HCT116 (cell line): ENCODE data around the gene SLC3A2. TPM values are rescaled to one million over a fixed set of nuclear protein-coding genes. Genes with fewer than 3 reads are reported as not detected.

Source experiments
- ATAC-seq: fragments of 200-7000 bp; cut with Tn5 transposase; 2 replicates; pipeline ENCODE4 v1.9.1; 2020; ENCODE audit warnings: mild to moderate bottlenecking, moderate library complexity
- BruUV-seq: library from RNA; stranded (reverse); fragments of 400-500 nt; replicated peaks from 2 replicates; lab custom pipeline; 2021; lab: Mats Ljungman, UMichigan
- CTCF ChIA-PET: fragments of 300-600 bp; sonication (Branson Sonifier 250); formaldehyde crosslinking; loops from one replicate; lab custom pipeline; 2021; ENCODE audit warnings: antibody characterized with exemption; lab: Charles Lee
- POLR2A ChIA-PET: fragments of 300-600, 350-600 bp; sonication (Branson Sonifier 250); formaldehyde crosslinking; loops from one replicate; lab custom pipeline; 2021; ENCODE audit warnings: antibody characterized with exemption; lab: Charles Lee
- RAD21 ChIA-PET, 2 experiments: fragments of 300-600 bp; sonication (Branson Sonifier 250); formaldehyde crosslinking; loops; one replicate each; lab custom pipeline; 2023; ENCODE audit warnings: low total read pairs in 2 of 2; ENCODE audit not compliant: uncharacterized antibody in 2 of 2, unreplicated experiment in 2 of 2, low non-redundant PET in 1 of 2; lab: Charles Lee
- DNase-seq: peaks from one replicate; pipeline ENCODE4 v3.0.0-alpha.2; 2010; ENCODE audit warnings: low read depth, low spot score
- H2AFZ ChIP-seq: fragments of 200-600 bp; shearing (Covaris generic), sonication (generic); 2 replicates; pipeline ENCODE4 v1.6.1; 2017; ENCODE audit warnings: low read depth, mixed run types, mixed read lengths, antibody characterized with exemption, low read length; ENCODE audit not compliant: poor library complexity, severe bottlenecking
- H3K27ac ChIP-seq: 2 replicates; pipeline ENCODE4 v1.5.1; 2012; ENCODE audit warnings: low read depth, low read length
- H3K27me3 ChIP-seq: fragments of 200-600 bp; sonication (generic); 2 replicates; pipeline ENCODE4 v1.6.1; 2016; ENCODE audit warnings: mixed run types, low read length, mixed read lengths; ENCODE audit not compliant: insufficient read depth
- H3K36me3 ChIP-seq, 2 experiments: fragments of 200-500 bp in 1 of 2; fragments of 200-600 bp in 1 of 2; sonication (Bioruptor generic) in 1 of 2; sonication (generic) in 1 of 2; 2 replicates each; pipeline versions ENCODE4 v1.5.1 to v1.6.1; 2014 to 2016; ENCODE audit warnings: low read length in 2 of 2, inconsistent platforms in 1 of 2, mixed read lengths in 1 of 2, mixed run types in 1 of 2; ENCODE audit not compliant: insufficient read depth in 2 of 2, control insufficient read depth in 1 of 2
- H3K4me1 ChIP-seq, 2 experiments: fragments of 200-600 bp in 1 of 2; sonication (generic) in 1 of 2; 2 replicates each; pipeline versions ENCODE4 v1.5.1 to v1.6.1; 2012 to 2017; ENCODE audit warnings: low read length in 2 of 2, inconsistent platforms in 1 of 2, mild to moderate bottlenecking in 1 of 2, mixed read lengths in 1 of 2, mixed run types in 1 of 2, moderate library complexity in 1 of 2; ENCODE audit not compliant: insufficient read depth in 2 of 2, control insufficient read depth in 1 of 2
- H3K4me2 ChIP-seq: fragments of 200-600 bp; sonication (generic); 2 replicates; pipeline ENCODE4 v1.6.1; 2017; ENCODE audit warnings: mixed run types, low read length, mixed read lengths
- H3K4me3 ChIP-seq, 2 experiments: fragments of 200-600 bp in 1 of 2; sonication (generic) in 1 of 2; replicated peaks in 1 of 2; 2 replicates each; pipeline ENCODE4 v1.5.1; 2011 to 2016; ENCODE audit warnings: low read length in 2 of 2, control low read depth in 1 of 2, low read depth in 1 of 2, mild to moderate bottlenecking in 1 of 2, mixed read lengths in 1 of 2, mixed run types in 1 of 2
- H3K79me2 ChIP-seq: fragments of 200-600 bp; sonication (generic); 2 replicates; pipeline ENCODE4 v1.6.1; 2017; ENCODE audit warnings: mild to moderate bottlenecking, mixed run types, low read length, moderate library complexity, mixed read lengths; ENCODE audit not compliant: insufficient read depth
- H3K9ac ChIP-seq: fragments of 200-600 bp; sonication (generic); 2 replicates; pipeline ENCODE4 v1.6.1; 2016; ENCODE audit warnings: low read length, mixed read lengths
- H3K9me2 ChIP-seq: fragments of 200-600 bp; sonication (generic), shearing (Covaris generic); 2 replicates; pipeline ENCODE4 v1.6.1; 2017; ENCODE audit warnings: mixed run types, mild to moderate bottlenecking, moderate library complexity; ENCODE audit not compliant: insufficient read depth
- H3K9me3 ChIP-seq, 2 experiments: fragments of 200-500 bp in 1 of 2; fragments of 200-600 bp in 1 of 2; sonication (Bioruptor generic) in 1 of 2; sonication (generic) in 1 of 2; 2 replicates each; pipeline ENCODE4 v1.6.1; 2014 to 2017; ENCODE audit warnings: low read length in 2 of 2, mixed read lengths in 2 of 2, inconsistent platforms in 1 of 2, low read depth in 1 of 2, mild to moderate bottlenecking in 1 of 2, mixed run types in 1 of 2, moderate library complexity in 1 of 2; ENCODE audit not compliant: control insufficient read depth in 1 of 2, insufficient read depth in 1 of 2
- H4K20me1 ChIP-seq: fragments of 200-600 bp; sonication (generic), shearing (Covaris generic); 2 replicates; pipeline ENCODE4 v1.6.1; 2017; ENCODE audit warnings: mixed run types, mild to moderate bottlenecking, moderate library complexity; ENCODE audit not compliant: insufficient read depth
- CBX3 ChIP-seq: IDR thresholded peaks from 2 replicates; pipeline ENCODE4 v1.6.1; 2012; ENCODE audit warnings: low read depth
- EZH2phosphoT487 ChIP-seq: fragments of 200-600 bp; IDR thresholded peaks from 2 replicates; pipeline ENCODE4 v1.6.1; 2018; ENCODE audit warnings: antibody characterized with exemption, borderline replicate concordance
- JUND ChIP-seq: IDR thresholded peaks from 2 replicates; pipeline ENCODE4 v1.6.1; 2012
- POLR2A ChIP-seq: IDR thresholded peaks from 2 replicates; pipeline ENCODE4 v1.7.0; 2011; ENCODE audit warnings: borderline replicate concordance; ENCODE audit not compliant: insufficient read depth, insufficient read length; ENCODE audit errors: extremely low read depth
- RAD21 ChIP-seq: IDR thresholded peaks from 2 replicates; pipeline ENCODE4 v1.6.1; 2012; ENCODE audit warnings: low read depth, mild to moderate bottlenecking
- TCF7L2 ChIP-seq: IDR thresholded peaks from 2 replicates; pipeline ENCODE4 v1.7.0; 2011; ENCODE audit warnings: borderline replicate concordance, inconsistent platforms; ENCODE audit not compliant: insufficient read depth, insufficient read length; ENCODE audit errors: extremely low read depth
- intact Hi-C: fragments of 100-400 bp; cut with micrococcal nuclease; formaldehyde crosslinking; loops from 2 replicates; pipeline ENCODE4 v1.10.0; 2022
- total RNA-seq: library from RNA; stranded (reverse); gene quantifications from one replicate; pipeline ENCODE4 v1.2.1, GENCODE V29; 2021; ENCODE audit not compliant: unreplicated experiment
- TF ChIP-seq, protein P1 (sequence below): IDR thresholded peaks from 2 replicates; pipeline ENCODE4 v1.6.1; 2012
- TF ChIP-seq, protein P2 (sequence below): IDR thresholded peaks from 2 replicates; pipeline ENCODE4 v1.6.1; 2012
- TF ChIP-seq, protein P3 (sequence below): IDR thresholded peaks from 2 replicates; pipeline ENCODE4 v1.6.1; 2011; ENCODE audit warnings: mild to moderate bottlenecking, low read length, moderate library complexity; ENCODE audit not compliant: insufficient replicate concordance; ENCODE audit errors: extremely low read depth

SLC3A2 gene
- total RNA-seq, 1 experiment from 2014 or later = 418 TPM

DNA sequence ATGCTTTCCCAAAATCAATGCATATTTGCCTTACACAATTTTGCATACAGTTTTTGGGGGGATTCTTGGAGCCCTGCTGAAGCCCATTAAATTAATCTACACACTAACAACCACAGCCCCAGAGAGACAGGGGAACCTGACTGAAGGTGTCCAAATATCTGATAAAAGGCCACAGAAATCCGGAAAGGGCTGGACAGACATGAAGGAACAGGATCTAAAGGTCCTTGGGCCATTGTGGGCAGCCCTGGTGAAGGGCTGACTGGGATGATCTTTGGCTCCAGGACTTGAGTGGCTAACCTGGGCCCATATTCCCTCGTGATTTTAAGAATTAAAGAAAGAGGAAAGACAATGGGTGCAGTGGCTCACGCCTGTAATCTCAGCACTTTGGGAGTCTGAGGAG, 34.5 kb upstream of the SLC3A2 start:
- no peaks in the 10 kb centered on the region for H3K79me2 ChIP-seq
- ATAC-seq (no peak), DNase-seq (no peak)
- intact Hi-C loops = no loop called here
- ChIA-PET POLR2A (interaction anchor here (0.7 to 1.0 kb wide), 2 partner anchors 10 kb away, joined by 3 to 6 read pairs; no protein-coding TSS in a partner anchor), RAD21 (interaction anchor here (0.6 to 0.7 kb wide), 2 partner anchors 34 to 57 kb away, joined by 5 to 7 read pairs; no protein-coding TSS in a partner anchor), CTCF (no interaction called here)
- H3K4me3 ChIP-seq = no peak overlapping the region
- no peaks in the 10 kb centered on the region for H3K9me3 ChIP-seq
- no TSS peak for BruUV-seq
- no peak overlapping the region for H3K9ac ChIP-seq
- peaks cover 17 to 33% of the 10 kb centered on the region in 2 experiments; a peak in 3 of 4 replicates for H3K4me1 ChIP-seq
- TF ChIP-seq CBX3 (no peak), TCF7L2 (no peak), EZH2phosphoT487 (no peak), RAD21 (no peak), POLR2A (no peak), JUND (no peak)
- TF ChIP-seq, protein P1, sequence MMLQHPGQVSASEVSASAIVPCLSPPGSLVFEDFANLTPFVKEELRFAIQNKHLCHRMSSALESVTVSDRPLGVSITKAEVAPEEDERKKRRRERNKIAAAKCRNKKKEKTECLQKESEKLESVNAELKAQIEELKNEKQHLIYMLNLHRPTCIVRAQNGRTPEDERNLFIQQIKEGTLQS = no peak
- TF ChIP-seq, protein P2, sequence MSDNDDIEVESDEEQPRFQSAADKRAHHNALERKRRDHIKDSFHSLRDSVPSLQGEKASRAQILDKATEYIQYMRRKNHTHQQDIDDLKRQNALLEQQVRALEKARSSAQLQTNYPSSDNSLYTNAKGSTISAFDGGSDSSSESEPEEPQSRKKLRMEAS = no peak
- TF ChIP-seq, protein P3, sequence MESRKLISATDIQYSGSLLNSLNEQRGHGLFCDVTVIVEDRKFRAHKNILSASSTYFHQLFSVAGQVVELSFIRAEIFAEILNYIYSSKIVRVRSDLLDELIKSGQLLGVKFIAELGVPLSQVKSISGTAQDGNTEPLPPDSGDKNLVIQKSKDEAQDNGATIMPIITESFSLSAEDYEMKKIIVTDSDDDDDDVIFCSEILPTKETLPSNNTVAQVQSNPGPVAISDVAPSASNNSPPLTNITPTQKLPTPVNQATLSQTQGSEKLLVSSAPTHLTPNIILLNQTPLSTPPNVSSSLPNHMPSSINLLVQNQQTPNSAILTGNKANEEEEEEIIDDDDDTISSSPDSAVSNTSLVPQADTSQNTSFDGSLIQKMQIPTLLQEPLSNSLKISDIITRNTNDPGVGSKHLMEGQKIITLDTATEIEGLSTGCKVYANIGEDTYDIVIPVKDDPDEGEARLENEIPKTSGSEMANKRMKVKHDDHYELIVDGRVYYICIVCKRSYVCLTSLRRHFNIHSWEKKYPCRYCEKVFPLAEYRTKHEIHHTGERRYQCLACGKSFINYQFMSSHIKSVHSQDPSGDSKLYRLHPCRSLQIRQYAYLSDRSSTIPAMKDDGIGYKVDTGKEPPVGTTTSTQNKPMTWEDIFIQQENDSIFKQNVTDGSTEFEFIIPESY = no peak
- H3K36me3 ChIP-seq = no peaks in the 10 kb centered on the region
- H3K27ac ChIP-seq = no peak overlapping the region
- no peaks in the 10 kb centered on the region for H3K27me3 ChIP-seq
- H4K20me1 ChIP-seq = no peaks in the 10 kb centered on the region
- H3K9me2 ChIP-seq = no peaks in the 10 kb centered on the region
- H3K4me2 ChIP-seq = no peak overlapping the region
- no peak overlapping the region for H2AFZ ChIP-seq
